IPS-20b (cell line): Measurements from ENCODE around the gene HMG20B.
"Not testable (repeated sequence)": the region's sequence is repeated elsewhere in the genome, so short reads cannot be mapped to it uniquely, and the experiment has no call there.

Source experiments
- H3K27ac ChIP-seq: one replicate; pipeline ENCODE4 v1.5.1; 2013; ENCODE audit warnings: low read length
- H3K27me3 ChIP-seq: 2 replicates; pipeline ENCODE4 v1.6.1; 2013; ENCODE audit warnings: mild to moderate bottlenecking, low read length, inconsistent platforms; ENCODE audit not compliant: insufficient read depth
- H3K36me3 ChIP-seq: 2 replicates; pipeline ENCODE4 v1.6.1; 2013; ENCODE audit warnings: low read depth, mild to moderate bottlenecking, inconsistent platforms, low read length, moderate library complexity; ENCODE audit not compliant: insufficient read depth
- H3K4me1 ChIP-seq: 2 replicates; pipeline ENCODE4 v1.6.1; 2013; ENCODE audit warnings: mild to moderate bottlenecking, control low read depth, inconsistent platforms, low read length, moderate library complexity; ENCODE audit not compliant: insufficient read depth
- H3K4me3 ChIP-seq: 2 replicates; pipeline ENCODE4 v1.5.1; 2013; ENCODE audit warnings: mild to moderate bottlenecking, low read length, inconsistent platforms
- H3K9ac ChIP-seq: 2 replicates; pipeline ENCODE4 v1.6.1; 2013; ENCODE audit warnings: low read depth, mild to moderate bottlenecking, inconsistent platforms, low read length, moderate library complexity
- H3K9me3 ChIP-seq: 2 replicates; pipeline ENCODE4 v1.6.1; 2013; ENCODE audit warnings: mild to moderate bottlenecking, low read depth, low read length, inconsistent platforms; ENCODE audit not compliant: insufficient read depth

The HMG20B gene

DNA sequence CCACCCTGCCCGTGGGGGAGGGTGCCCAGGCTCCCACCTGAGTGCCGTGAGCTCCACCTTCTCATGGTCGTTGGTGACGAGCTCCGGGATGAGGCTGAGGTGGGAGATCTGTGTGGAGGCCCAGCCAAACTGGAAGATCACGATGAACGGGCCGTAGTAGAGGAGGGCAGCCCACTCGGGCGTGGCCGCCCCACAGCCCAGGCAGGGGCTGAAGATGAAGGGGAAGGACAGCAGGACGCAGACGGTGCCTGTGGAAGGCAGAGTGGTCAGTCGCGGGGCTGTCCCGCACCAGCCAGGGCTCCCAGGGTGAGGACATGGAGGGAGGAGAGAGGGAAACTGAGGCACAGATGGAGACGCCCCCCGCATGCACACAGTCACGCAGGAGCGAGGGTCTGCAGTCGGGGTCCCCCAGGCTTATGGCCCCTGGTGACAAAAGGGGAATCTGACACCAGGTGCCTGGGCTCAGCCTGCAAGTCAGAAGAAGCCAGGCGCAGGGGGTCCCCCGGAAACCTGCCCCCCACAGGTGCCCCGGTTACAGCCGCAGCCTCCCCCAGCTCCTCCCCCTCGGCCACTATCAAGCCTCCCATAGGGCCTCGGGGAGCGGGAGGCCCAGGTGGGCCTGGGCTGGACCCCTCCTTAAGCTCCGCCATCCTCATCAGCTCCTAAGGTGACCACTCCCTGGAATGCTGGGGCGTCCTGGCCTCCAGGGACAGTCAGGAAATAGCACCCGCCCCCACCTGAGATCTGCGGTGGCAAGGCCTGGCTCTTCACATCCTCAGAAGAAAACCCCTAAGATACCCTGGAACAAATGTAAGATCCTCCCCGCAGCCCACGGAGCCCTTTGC lies 21.6 kb upstream of the HMG20B start:
- H3K4me3 ChIP-seq, result no peak overlapping the region
- no peak overlapping the region for H3K27ac ChIP-seq
- H3K9ac ChIP-seq, result no peak overlapping the region
- no peaks in the 10 kb centered on the region for H3K9me3 ChIP-seq
- no peaks in the 10 kb centered on the region for H3K4me1 ChIP-seq
- no peaks in the 10 kb centered on the region for H3K36me3 ChIP-seq
- H3K27me3 ChIP-seq, result peaks cover under 1% of the 10 kb centered on the region; the same call in 1 of the 2 replicates

- Histone ChIP-seq H3K27me3 (peaks cover 6% of the 10 kb centered on the region), H3K4me1 (no peaks in the 10 kb centered on the region), H3K4me3 (no peak overlapping the region), H3K27ac (no peak overlapping the region), H3K9me3 (no peaks in the 10 kb centered on the region), H3K36me3 (no peaks in the 10 kb centered on the region), H3K9ac (no peak overlapping the region)
Observed at GRCh38 chr19:3551792-3552095, 21.0 kb upstream of the HMG20B start.

DNA sequence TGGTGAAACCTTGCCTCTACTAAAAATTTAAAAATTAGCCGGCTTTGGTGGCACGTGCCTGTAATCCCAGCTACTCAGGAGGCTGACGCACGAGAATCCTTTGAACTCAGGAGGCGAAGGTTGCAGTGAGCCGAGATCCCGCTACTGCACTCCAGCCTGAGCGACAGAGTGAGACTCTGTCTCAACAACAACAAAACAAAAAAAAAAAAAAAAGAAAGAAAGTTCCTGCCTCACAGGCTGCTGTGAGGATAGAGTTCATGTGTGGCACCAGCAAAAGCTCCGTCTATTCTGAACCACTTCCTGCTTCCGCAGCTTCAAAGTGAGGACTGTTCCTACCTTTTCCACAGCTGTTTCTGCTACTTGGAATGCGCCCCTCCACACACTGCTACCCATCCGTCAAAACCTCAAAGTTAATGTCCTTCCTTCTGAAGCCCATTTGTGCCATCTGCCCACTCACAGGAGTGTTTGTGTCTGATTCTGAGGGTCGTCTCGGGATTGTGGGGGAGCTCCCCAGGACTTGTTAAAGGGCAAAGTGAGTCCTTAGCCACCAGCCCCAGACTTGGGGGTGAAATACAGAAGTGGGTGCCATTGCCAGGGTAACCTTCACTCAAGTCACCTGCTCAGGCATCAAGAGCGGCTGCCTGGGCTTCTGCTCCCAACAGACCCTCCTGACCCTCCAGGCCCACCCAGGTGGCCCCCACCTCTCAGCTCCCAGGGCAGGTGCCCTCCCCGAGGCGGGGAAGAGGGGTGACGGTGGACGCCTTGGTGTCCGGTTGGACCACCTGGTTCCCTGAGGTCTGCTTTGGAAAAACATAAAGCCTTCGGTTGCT lies 18.3 kb upstream of the HMG20B start:
- Histone ChIP-seq H3K27me3 (peaks cover 8% of the 10 kb centered on the region), H3K27ac (no peak overlapping the region), H3K4me3 (no peak overlapping the region), H3K9me3 (no peaks in the 10 kb centered on the region), H3K36me3 (no peaks in the 10 kb centered on the region), H3K4me1 (no peaks in the 10 kb centered on the region), H3K9ac (no peak overlapping the region)

DNA sequence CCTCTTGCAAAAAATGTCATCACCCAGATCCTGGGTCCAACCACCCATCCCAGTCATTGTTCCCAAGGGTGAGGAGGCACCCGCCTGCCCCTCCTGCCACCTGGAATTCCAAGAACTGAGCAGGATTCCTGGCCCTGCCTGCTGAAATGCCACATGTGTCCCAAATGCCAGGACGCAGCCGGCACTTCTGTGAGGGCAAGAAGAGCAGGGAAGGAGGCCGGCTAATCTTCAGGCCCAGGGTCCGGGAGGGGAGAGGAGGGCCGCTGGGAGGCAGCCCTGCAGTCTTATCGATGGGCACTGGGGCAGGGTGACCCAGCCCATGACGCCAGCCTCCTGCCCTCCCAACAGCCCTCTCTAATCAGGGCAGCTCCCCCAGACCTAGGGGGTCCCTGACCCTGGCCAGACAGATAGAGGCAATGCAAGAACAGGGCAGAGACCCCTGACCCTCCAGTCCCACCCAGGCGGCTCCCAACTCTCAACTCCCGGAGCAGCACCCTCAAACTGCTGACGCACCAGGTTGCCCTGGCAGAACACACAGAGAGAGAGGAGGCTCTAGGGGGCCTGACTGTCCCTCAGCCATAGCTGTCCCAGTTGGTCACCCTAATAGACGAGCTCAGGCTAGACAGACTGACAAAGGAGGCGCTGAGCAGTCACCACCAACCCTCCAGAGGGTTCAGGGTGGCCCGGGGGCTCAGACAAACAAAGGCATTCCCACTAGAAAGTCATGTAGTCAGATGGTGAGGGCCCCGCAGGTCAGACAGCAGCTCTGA lies 16.9 kb upstream of the HMG20B start:
- H3K9ac ChIP-seq, result no peak overlapping the region
- H3K4me1 ChIP-seq, result no peaks in the 10 kb centered on the region
- peak overlapping the region; percentile 80; the same call in 1 of the 2 replicates for H3K4me3 ChIP-seq
- no peaks in the 10 kb centered on the region for H3K9me3 ChIP-seq
- no peak overlapping the region for H3K27ac ChIP-seq
- peaks cover 8% of the 10 kb centered on the region for H3K27me3 ChIP-seq
- no peaks in the 10 kb centered on the region for H3K36me3 ChIP-seq

GRCh38 chr19:3556423-3556977 lies 16.2 kb upstream of the HMG20B start:
- no peaks in the 10 kb centered on the region for H3K36me3 ChIP-seq
- peak overlapping the region; percentile 80 for H3K4me3 ChIP-seq
- no peaks in the 10 kb centered on the region for H3K4me1 ChIP-seq
- H3K27me3 ChIP-seq, result peaks cover 8% of the 10 kb centered on the region
- no peaks in the 10 kb centered on the region for H3K9me3 ChIP-seq
- H3K9ac ChIP-seq, result peak overlapping the region; percentile 45; the same call in 1 of the 2 replicates
- H3K27ac ChIP-seq, result no peak overlapping the region

GRCh38 chr19:3556978-3557460 lies 15.7 kb upstream of the HMG20B start:
- no peak overlapping the region for H3K27ac ChIP-seq
- H3K4me1 ChIP-seq, result no peaks in the 10 kb centered on the region
- peak overlapping the region; percentile 45; the same call in 1 of the 2 replicates for H3K9ac ChIP-seq
- peak overlapping the region; percentile 80 for H3K4me3 ChIP-seq
- H3K36me3 ChIP-seq, result no peaks in the 10 kb centered on the region
- no peaks in the 10 kb centered on the region for H3K9me3 ChIP-seq
- peaks cover 8% of the 10 kb centered on the region for H3K27me3 ChIP-seq

- H3K4me3 ChIP-seq, result peak within 1 kb of the TSS; percentile 80
- peak within 1 kb of the TSS; percentile 45; the same call in 1 of the 2 replicates for H3K9ac ChIP-seq
- peaks cover 8% of the 10 kb centered on the region for H3K27me3 ChIP-seq
- no peaks in the 10 kb centered on the region for H3K9me3 ChIP-seq
- H3K4me1 ChIP-seq, result no peaks in the 10 kb centered on the region
- no peaks in the 10 kb centered on the region for H3K36me3 ChIP-seq
- no peak within 1 kb of the TSS for H3K27ac ChIP-seq
Observed at GRCh38 chr19:3557461-3558248, 15.1 kb upstream of the HMG20B start, which contains the start of gene MFSD12. MFSD12 (minus strand) TSS chr19:3557586; CDS start chr19:3557403, 183 bp downstream.

- Histone ChIP-seq H3K4me1 (no peaks in the 10 kb centered on the region), H3K27me3 (no peaks in the 10 kb centered on the region), H3K9me3 (no peaks in the 10 kb centered on the region)
Observed at GRCh38 chr19:3563709-3564524, 8.8 kb upstream of the HMG20B start.

DNA sequence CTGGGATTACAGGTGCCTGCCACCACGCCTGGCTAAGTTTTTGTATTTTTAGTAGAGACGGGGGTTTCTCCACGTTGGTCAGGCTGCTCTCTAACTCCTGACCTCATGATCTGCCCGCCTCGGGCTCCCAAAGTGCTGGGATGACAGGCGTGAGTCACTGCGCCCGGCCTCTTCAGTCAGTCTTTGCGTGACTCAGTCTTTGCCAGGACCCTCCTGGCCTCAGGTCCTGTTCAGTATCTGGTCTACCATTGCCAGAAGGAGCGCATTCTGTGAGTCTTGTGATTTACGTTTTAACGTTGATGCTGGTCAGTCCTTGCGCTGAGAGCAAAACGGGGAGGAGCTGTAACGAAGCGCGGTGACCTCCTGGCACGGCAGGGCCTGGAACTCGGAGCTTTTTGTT lies 7.6 kb upstream of the HMG20B start:
- H3K9me3 ChIP-seq, result no peaks in the 10 kb centered on the region
- H3K27me3 ChIP-seq, result no peaks in the 10 kb centered on the region
- no peak overlapping the region for H3K27ac ChIP-seq
- H3K4me3 ChIP-seq, result no peak overlapping the region
- H3K36me3 ChIP-seq, result no peaks in the 10 kb centered on the region
- H3K4me1 ChIP-seq, result no peaks in the 10 kb centered on the region
- no peak overlapping the region for H3K9ac ChIP-seq

More at GRCh38 chr19:3563709-3564524, 8.8 kb upstream of the HMG20B start:
- H3K36me3 ChIP-seq, result no peaks in the 10 kb centered on the region
- no peak overlapping the region for H3K9ac ChIP-seq
- H3K4me3 ChIP-seq, result no peak overlapping the region
- H3K27ac ChIP-seq, result no peak overlapping the region

- not testable (repeated sequence) for H3K9ac ChIP-seq, H3K4me3 ChIP-seq, H3K4me1 ChIP-seq, H3K27me3 ChIP-seq, H3K27ac ChIP-seq, H3K36me3 ChIP-seq, H3K9me3 ChIP-seq
Observed at GRCh38 chr19:3570042-3570441, 2.7 kb upstream of the HMG20B start.
